B cell (primary cell): ENCODE data around the gene KLK2. TPM values are rescaled to one million over a fixed set of nuclear protein-coding genes. Genes with fewer than 3 reads are reported as not detected.

ENCODE experiments used
- ATAC-seq: fragments of 200-7000 bp; cut with Tn5 transposase; one replicate; pipeline ENCODE4 v1.10.0; 2021; ENCODE audit warnings: low read depth, mild to moderate bottlenecking, moderate number of reproducible peaks, moderate library complexity
- CTCF ChIA-PET: fragments of 350-600 bp; sonication (Branson Sonifier 250); formaldehyde crosslinking; loops from one replicate; lab custom pipeline; 2021; ENCODE audit warnings: antibody characterized with exemption, inconsistent platforms; lab: Charles Lee
- POLR2A ChIA-PET: fragments of 350-600 bp; sonication (Branson Sonifier 250); formaldehyde crosslinking; loops from one replicate; lab custom pipeline; 2021; ENCODE audit warnings: antibody characterized with exemption; lab: Charles Lee
- DNase-seq: peaks from one replicate; pipeline ENCODE4 v3.0.0; 2013
- H2AFZ ChIP-seq: 2 replicates; pipeline ENCODE4 v1.6.1; 2012; ENCODE audit warnings: mild to moderate bottlenecking, low read depth, low read length; ENCODE audit not compliant: insufficient read depth, poor library complexity, severe bottlenecking
- H3K27ac ChIP-seq, 2 donors: 1 replicate in 1 of 2; 2 replicates in 1 of 2; pipeline ENCODE4 v1.5.1; 2012 to 2013; ENCODE audit warnings: low read length in 2 of 2, mild to moderate bottlenecking in 2 of 2, moderate library complexity in 1 of 2
- H3K27me3 ChIP-seq, 4 experiments: fragments of 200-600 bp in 1 of 4; sonication (generic) in 1 of 4; replicated peaks in 1 of 4; 1 replicate in 2 of 4; 2 replicates in 2 of 4; pipeline versions ENCODE4 v1.6.1 to v1.7.0; 2013 to 2016; ENCODE audit warnings: low read length in 3 of 4, mild to moderate bottlenecking in 2 of 4, mixed read lengths in 1 of 4, moderate library complexity in 1 of 4; ENCODE audit not compliant: insufficient read depth in 4 of 4, control insufficient read depth in 3 of 4; ENCODE audit errors: control extremely low read depth in 1 of 4
- H3K36me3 ChIP-seq, 2 experiments: replicated peaks in 1 of 2; 1 replicate in 1 of 2; 2 replicates in 1 of 2; pipeline versions ENCODE4 v1.6.1 to v1.7.1; 2013; ENCODE audit warnings: low read length in 1 of 2; ENCODE audit not compliant: insufficient read depth in 2 of 2, control insufficient read depth in 1 of 2; ENCODE audit errors: control extremely low read depth in 1 of 2, extremely low read depth in 1 of 2
- H3K4me1 ChIP-seq, 2 donors: fragments of 200-600 bp in 1 of 2; sonication (generic) in 1 of 2; 1 replicate in 1 of 2; 2 replicates in 1 of 2; pipeline versions ENCODE4 v1.5.1 to v1.6.1; 2013 to 2017; ENCODE audit warnings: low read length in 2 of 2; ENCODE audit not compliant: control insufficient read depth in 2 of 2, insufficient read depth in 2 of 2
- H3K4me2 ChIP-seq: replicated peaks from 2 replicates; pipeline ENCODE3; 2012; ENCODE audit warnings: mild to moderate bottlenecking, low read depth, low read length; ENCODE audit not compliant: poor library complexity, severe bottlenecking
- H3K4me3 ChIP-seq, 5 experiments: fragments of 200-600 bp in 1 of 5; sonication (generic) in 1 of 5; 1 replicate in 3 of 5; 2 replicates in 2 of 5; pipeline versions ENCODE4 v1.5.1 to v1.7.0; 2011 to 2016; ENCODE audit warnings: low read length in 4 of 5, mild to moderate bottlenecking in 4 of 5, low read depth in 2 of 5, control low read depth in 1 of 5, moderate library complexity in 1 of 5; ENCODE audit not compliant: insufficient read depth in 1 of 5; ENCODE audit errors: control extremely low read depth in 1 of 5, extremely low read depth in 1 of 5
- H3K79me2 ChIP-seq: fragments of 200-600 bp; sonication (generic); one replicate; pipeline ENCODE4 v1.6.0; 2016; ENCODE audit warnings: low read length; ENCODE audit not compliant: control insufficient read depth, insufficient read depth
- H3K9ac ChIP-seq: fragments of 200-600 bp; sonication (generic); 2 replicates; pipeline ENCODE4 v1.6.1; 2017; ENCODE audit warnings: mild to moderate bottlenecking, low read length, moderate library complexity
- H3K9me3 ChIP-seq, 3 donors: one replicate each; pipeline versions ENCODE4 v1.6.1 to v1.7.1; 2013; ENCODE audit warnings: low read length in 2 of 3; ENCODE audit not compliant: control insufficient read depth in 2 of 3, insufficient read depth in 1 of 3; ENCODE audit errors: control extremely low read depth in 1 of 3
- H4K20me1 ChIP-seq: 2 replicates; pipeline ENCODE4 v1.6.0; 2012; ENCODE audit warnings: mild to moderate bottlenecking, low read length; ENCODE audit not compliant: insufficient read depth, control insufficient read depth, poor library complexity, severe bottlenecking
- H3K27ac Mint-ChIP-seq: one replicate; pipeline ENCODE4 v1.8.0; 2021; ENCODE audit warnings: mixed read lengths
- H3K27me3 Mint-ChIP-seq: one replicate; pipeline ENCODE4 v1.8.0; 2021; ENCODE audit warnings: mixed read lengths
- H3K4me1 Mint-ChIP-seq: one replicate; pipeline ENCODE4 v1.8.0; 2021; ENCODE audit warnings: mixed read lengths
- H3K4me3 Mint-ChIP-seq: one replicate; pipeline ENCODE4 v1.8.0; 2021; ENCODE audit warnings: mixed read lengths
- H3K9me3 Mint-ChIP-seq: one replicate; pipeline ENCODE4 v1.8.0; 2022; ENCODE audit warnings: mixed read lengths; ENCODE audit not compliant: insufficient read depth
- EZH2 ChIP-seq: IDR thresholded peaks from 2 replicates; pipeline ENCODE4 v1.6.1; 2012; ENCODE audit warnings: borderline replicate concordance, low read depth, mild to moderate bottlenecking, moderate library complexity, low read length; ENCODE audit not compliant: insufficient read depth, poor library complexity, severe bottlenecking
- WGBS: methylation state at CpG from one replicate; pipeline ENCODE4 v1.1.5; 2013; ENCODE audit warnings: missing lambda C conversion rate; ENCODE audit not compliant: insufficient coverage; 5-methylcytosine and 5-hydroxymethylcytosine counted together
- intact Hi-C: fragments of 100-400 bp; cut with micrococcal nuclease; formaldehyde crosslinking; loops from one replicate; pipeline ENCODE4 v1.10.0; 2022
- polyA plus RNA-seq: library from polyadenylated mRNA; depleted of rRNA; stranded (reverse); fragments of >200 nt; gene quantifications from 2 replicates; pipeline ENCODE4 v1.2.3, GENCODE V29; 2012
- total RNA-seq, 2 donors: library from RNA; stranded (reverse); fragments of 120-200 nt in 1 of 2; gene quantifications; 1 replicate in 1 of 2; 2 replicates in 1 of 2; pipeline versions ENCODE4 v1.2.3 to v1.2.4, GENCODE V29; 2013 to 2022
- TF ChIP-seq, protein P1 (sequence below): fragments of 200-600 bp; IDR thresholded peaks from one replicate; pipeline ENCODE4 v1.8.0; 2022; ENCODE audit warnings: antibody characterized with exemption, mild to moderate bottlenecking

Gene KLK2
- total and polyA plus RNA-seq, 2 donors (not counting 1 experiment from before 2014, with no cell fraction given) = 0.60 to 1.7 TPM

DNA sequence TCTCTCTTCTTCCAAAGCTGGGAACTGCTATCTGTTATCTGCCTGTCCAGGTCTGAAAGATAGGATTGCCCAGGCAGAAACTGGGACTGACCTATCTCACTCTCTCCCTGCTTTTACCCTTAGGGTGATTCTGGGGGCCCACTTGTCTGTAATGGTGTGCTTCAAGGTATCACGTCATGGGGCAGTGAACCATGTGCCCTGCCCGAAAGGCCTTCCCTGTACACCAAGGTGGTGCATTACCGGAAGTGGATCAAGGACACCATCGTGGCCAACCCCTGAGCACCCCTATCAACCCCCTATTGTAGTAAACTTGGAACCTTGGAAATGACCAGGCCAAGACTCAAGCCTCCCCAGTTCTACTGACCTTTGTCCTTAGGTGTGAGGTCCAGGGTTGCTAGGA is 13.4 kb upstream of the KLK2 start:
- H4K20me1 ChIP-seq = no peaks in the 10 kb centered on the region
- ATAC-seq = no peak
- TF ChIP-seq, protein P1, sequence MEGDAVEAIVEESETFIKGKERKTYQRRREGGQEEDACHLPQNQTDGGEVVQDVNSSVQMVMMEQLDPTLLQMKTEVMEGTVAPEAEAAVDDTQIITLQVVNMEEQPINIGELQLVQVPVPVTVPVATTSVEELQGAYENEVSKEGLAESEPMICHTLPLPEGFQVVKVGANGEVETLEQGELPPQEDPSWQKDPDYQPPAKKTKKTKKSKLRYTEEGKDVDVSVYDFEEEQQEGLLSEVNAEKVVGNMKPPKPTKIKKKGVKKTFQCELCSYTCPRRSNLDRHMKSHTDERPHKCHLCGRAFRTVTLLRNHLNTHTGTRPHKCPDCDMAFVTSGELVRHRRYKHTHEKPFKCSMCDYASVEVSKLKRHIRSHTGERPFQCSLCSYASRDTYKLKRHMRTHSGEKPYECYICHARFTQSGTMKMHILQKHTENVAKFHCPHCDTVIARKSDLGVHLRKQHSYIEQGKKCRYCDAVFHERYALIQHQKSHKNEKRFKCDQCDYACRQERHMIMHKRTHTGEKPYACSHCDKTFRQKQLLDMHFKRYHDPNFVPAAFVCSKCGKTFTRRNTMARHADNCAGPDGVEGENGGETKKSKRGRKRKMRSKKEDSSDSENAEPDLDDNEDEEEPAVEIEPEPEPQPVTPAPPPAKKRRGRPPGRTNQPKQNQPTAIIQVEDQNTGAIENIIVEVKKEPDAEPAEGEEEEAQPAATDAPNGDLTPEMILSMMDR = no peak
- no peak for TF ChIP-seq EZH2
- CTCF ChIA-PET = no interaction called here
- POLR2A ChIA-PET = no interaction called here
- Mint-ChIP-seq H3K27me3 (peaks cover 60% of the 10 kb centered on the region), H3K9me3 (no peaks in the 10 kb centered on the region), H3K27ac (no peak overlapping the region), H3K4me1 (peaks cover 2% of the 10 kb centered on the region), H3K4me3 (no peak overlapping the region)
- no peaks in the 10 kb centered on the region for H3K36me3 ChIP-seq
- H3K4me2 ChIP-seq = no peak overlapping the region
- no peak for DNase-seq
- H3K4me1 ChIP-seq = no peaks in the 10 kb centered on the region
- intact Hi-C loops = no loop called here
- no peak overlapping the region for H3K27ac ChIP-seq
- H3K9me3 ChIP-seq = peaks cover 0 to 17% (median 4%) of the 10 kb centered on the region in 3 donors
- H3K9ac ChIP-seq = no peak overlapping the region
- 83% methylated on average over 1 of the region's 4 CpGs for WGBS
- H2AFZ ChIP-seq = no peak overlapping the region
- no peaks in the 10 kb centered on the region for H3K79me2 ChIP-seq
- no peak overlapping the region for H3K4me3 ChIP-seq
- peaks cover 0 to 35% (median 3%) of the 10 kb centered on the region in 4 experiments for H3K27me3 ChIP-seq

- H2AFZ ChIP-seq = no peak overlapping the region
- DNase-seq (no peak), ATAC-seq (no peak)
- Mint-ChIP-seq H3K27ac (no peak overlapping the region), H3K27me3 (peaks cover 52% of the 10 kb centered on the region), H3K4me3 (no peak overlapping the region), H3K9me3 (no peaks in the 10 kb centered on the region), H3K4me1 (peaks cover 2% of the 10 kb centered on the region)
- H3K36me3 ChIP-seq = no peaks in the 10 kb centered on the region
- H3K27me3 ChIP-seq = peaks cover 0 to 28% (median 2%) of the 10 kb centered on the region in 4 experiments
- H3K4me1 ChIP-seq = no peaks in the 10 kb centered on the region
- no peaks in the 10 kb centered on the region for H4K20me1 ChIP-seq
- no peak overlapping the region for H3K4me2 ChIP-seq
- 82% methylated on average over 5 of the region's 5 CpGs for WGBS
- no peak overlapping the region for H3K9ac ChIP-seq
- POLR2A ChIA-PET = no interaction called here
- CTCF ChIA-PET = no interaction called here
- no peaks in the 10 kb centered on the region for H3K79me2 ChIP-seq
- no peak overlapping the region for H3K27ac ChIP-seq
- H3K4me3 ChIP-seq = no peak overlapping the region
- intact Hi-C loops = no loop called here
- TF ChIP-seq EZH2 = no peak
- peaks cover 0 to 17% (median 4%) of the 10 kb centered on the region in 3 donors for H3K9me3 ChIP-seq
Measured at GRCh38 chr19:50861010-50861409, 12.2 kb upstream of the KLK2 start.
